ENCODE results near the gene GALNT14. TPM values are rescaled to one million over a fixed set of nuclear protein-coding genes. Genes with fewer than 3 reads are reported as not detected.

Gene GALNT14
- total and polyA plus RNA-seq, 2 of the 8 experiments (the other 6 are each of a cell fraction or from before 2014, with no cell fraction given): 13.0 to 13.7 TPM

DNA sequence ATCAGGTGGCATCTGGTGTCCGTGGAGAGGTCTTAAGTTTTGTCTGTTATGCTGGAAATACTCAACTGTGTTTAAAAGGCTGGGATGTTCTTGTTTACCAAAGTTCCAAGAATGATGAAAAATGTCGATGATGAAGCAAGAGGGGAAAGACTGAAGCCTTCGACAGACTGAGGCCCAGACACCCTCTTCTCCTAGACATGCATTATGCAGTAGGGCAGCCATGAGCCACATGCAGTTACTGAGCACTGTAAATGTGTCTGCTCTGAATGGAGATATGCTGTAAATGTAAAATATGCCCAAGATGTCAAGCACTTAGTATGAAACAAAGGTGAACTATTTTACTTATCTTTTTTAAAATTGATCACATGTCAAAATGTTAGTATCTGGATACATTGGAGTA, 163.1 kb downstream of the GALNT14 start:
- H3K56ac ChIP-seq (replicated peaks; ENCODE audit: insufficient read length, low read depth, low read length): no peak overlapping the region
- no peak overlapping the region for H3K23ac ChIP-seq (ENCODE audit: insufficient read length)
- no peaks in the 10 kb centered on the region for H3K27me3 ChIP-seq (replicated peaks in 1 of 4; ENCODE audit: control insufficient read depth in 3 of 4, extremely low read depth in 1 of 4, insufficient read depth in 3 of 4, low read length in 3 of 4)
- no peak overlapping the region for H3K4me3 ChIP-seq (ENCODE audit: extremely low read depth in 1 of 4, insufficient read depth in 2 of 4, low read depth in 3 of 4, low read length in 4 of 4)
- POLR2A ChIA-PET (ENCODE audit: partially characterized antibody): no interaction called here
- H3K79me2 ChIP-seq (ENCODE audit: control insufficient read depth in 1 of 2, insufficient read depth in 2 of 2, low read length in 2 of 2): no peaks in the 10 kb centered on the region
- no peak overlapping the region for H2BK120ac ChIP-seq (replicated peaks; ENCODE audit: low read depth, low read length)
- H4K5ac ChIP-seq (ENCODE audit: insufficient read length, low read depth, low read length): no peak overlapping the region
- H3K18ac ChIP-seq (ENCODE audit: extremely low read depth, low read length): no peak overlapping the region
- H2BK20ac ChIP-seq (ENCODE audit: low read length): no peak overlapping the region
- CTCF ChIA-PET (ENCODE audit: partially characterized antibody): interaction anchor here (0.7 to 1.7 kb wide), 2 partner anchors 58 to 264 kb away, joined by 3 to 5 read pairs; no protein-coding TSS in a partner anchor
- no peak overlapping the region for H4K91ac ChIP-seq (replicated peaks; ENCODE audit: insufficient read length, low read length)
- no peaks in the 10 kb centered on the region for H4K20me1 ChIP-seq (replicated peaks in 1 of 2; ENCODE audit: control insufficient read depth in 1 of 2, insufficient read depth in 2 of 2, low read length in 2 of 2)
- FAIRE-seq (no peak), DNase-seq (ENCODE audit: low read depth in 1 of 2, low spot score in 2 of 2) (no peak)
- no peak overlapping the region for H2BK5ac ChIP-seq (ENCODE audit: low read depth, low read length)
- peaks cover 5 to 8% of the 10 kb centered on the region in 2 experiments; a peak in 3 of 4 replicates for H3K9me3 ChIP-seq (ENCODE audit: insufficient read depth in 2 of 2, low read depth in 1 of 2, low read length in 1 of 2)
- H2AFZ ChIP-seq (ENCODE audit: low read length): no peak overlapping the region
- H3K4ac ChIP-seq (replicated peaks; ENCODE audit: insufficient read length, low read depth, low read length): no peak overlapping the region
- H4K8ac ChIP-seq (ENCODE audit: extremely low read depth, insufficient read depth, low read length): no peak overlapping the region
- no peak overlapping the region for H2BK15ac ChIP-seq (ENCODE audit: low read length)
- H3K23me2 ChIP-seq (ENCODE audit: low read depth, low read length): no peaks in the 10 kb centered on the region
- no peak overlapping the region for H3K14ac ChIP-seq (ENCODE audit: insufficient read length)
- H2AK5ac ChIP-seq (ENCODE audit: low read depth, low read length): no peak overlapping the region
- no peaks in the 10 kb centered on the region for H3K36me3 ChIP-seq (ENCODE audit: control insufficient read depth in 2 of 4, insufficient read depth in 4 of 4, low read length in 3 of 4)
- H3K79me1 ChIP-seq (ENCODE audit: low read depth, low read length): no peaks in the 10 kb centered on the region; the same call in 1 of the 2 replicates
- H3K9ac ChIP-seq (replicated peaks in 1 of 4; ENCODE audit: extremely low read depth in 1 of 4, low read depth in 3 of 4, low read length in 3 of 4): no peak overlapping the region
- H3K27ac ChIP-seq (ENCODE audit: low read depth, low read length): no peak overlapping the region
- H2BK12ac ChIP-seq (ENCODE audit: low read depth, low read length): no peak overlapping the region
- whole genome bisulfite sequencing, 2 experiments (ENCODE audit: extremely low coverage in 1 of 2, insufficient coverage in 1 of 2, insufficient read length in 1 of 2, insufficient replicate concordance in 2 of 2, low coverage in 1 of 2, low lambda C conversion rate in 2 of 2, missing lambda C conversion rate in 1 of 2): 82% methylated on average over 3 of the region's 3 CpGs; no CpG with 5 or more reads in 1 of the 2 experiments
- no peak overlapping the region for H3K4me2 ChIP-seq (ENCODE audit: insufficient read depth in 1 of 2, low read depth in 2 of 2, low read length in 2 of 2)
- H3K4me1 ChIP-seq (replicated peaks in 1 of 4; ENCODE audit: control insufficient read depth in 3 of 4, insufficient read depth in 4 of 4, low read length in 3 of 4): no peaks in the 10 kb centered on the region
- TF ChIP-seq EGR1 (IDR thresholded peaks at IDR 0.05; ENCODE audit: borderline replicate concordance, low read depth, low read length): no peak
- TF ChIP-seq SP4 (IDR thresholded peaks at IDR 0.05; ENCODE audit: low read length): no peak
- no peak for TF ChIP-seq SP1 (IDR thresholded peaks at IDR 0.05; ENCODE audit: low read depth, low read length)
- no peak for TF ChIP-seq CEBPB (IDR thresholded peaks at IDR 0.05; ENCODE audit: low read depth, low read length)
- TF ChIP-seq RAD21 (IDR thresholded peaks at IDR 0.05 in 1 of 2, conservative IDR thresholded peaks at IDR 0.05 in 1 of 2; ENCODE audit: low read depth in 2 of 2, low read length in 2 of 2): no peak
- no peak for TF ChIP-seq RFX5 (IDR thresholded peaks at IDR 0.05; ENCODE audit: borderline replicate concordance, low read depth, low read length)
- TF ChIP-seq EP300 (IDR thresholded peaks at IDR 0.05; ENCODE audit: borderline replicate concordance in 1 of 2, low read depth in 2 of 2, low read length in 2 of 2): no peak

Measured in H1 (cell line).